GM18858 (cell line): Measurements from ENCODE around the gene NPTX1.

Experiments
- ATAC-seq: cut with Tn5 transposase; IDR thresholded peaks from one replicate; pipeline ENCODE4 v1.9.1; 2021; ENCODE audit not compliant: unreplicated experiment

NPTX1 gene

DNA sequence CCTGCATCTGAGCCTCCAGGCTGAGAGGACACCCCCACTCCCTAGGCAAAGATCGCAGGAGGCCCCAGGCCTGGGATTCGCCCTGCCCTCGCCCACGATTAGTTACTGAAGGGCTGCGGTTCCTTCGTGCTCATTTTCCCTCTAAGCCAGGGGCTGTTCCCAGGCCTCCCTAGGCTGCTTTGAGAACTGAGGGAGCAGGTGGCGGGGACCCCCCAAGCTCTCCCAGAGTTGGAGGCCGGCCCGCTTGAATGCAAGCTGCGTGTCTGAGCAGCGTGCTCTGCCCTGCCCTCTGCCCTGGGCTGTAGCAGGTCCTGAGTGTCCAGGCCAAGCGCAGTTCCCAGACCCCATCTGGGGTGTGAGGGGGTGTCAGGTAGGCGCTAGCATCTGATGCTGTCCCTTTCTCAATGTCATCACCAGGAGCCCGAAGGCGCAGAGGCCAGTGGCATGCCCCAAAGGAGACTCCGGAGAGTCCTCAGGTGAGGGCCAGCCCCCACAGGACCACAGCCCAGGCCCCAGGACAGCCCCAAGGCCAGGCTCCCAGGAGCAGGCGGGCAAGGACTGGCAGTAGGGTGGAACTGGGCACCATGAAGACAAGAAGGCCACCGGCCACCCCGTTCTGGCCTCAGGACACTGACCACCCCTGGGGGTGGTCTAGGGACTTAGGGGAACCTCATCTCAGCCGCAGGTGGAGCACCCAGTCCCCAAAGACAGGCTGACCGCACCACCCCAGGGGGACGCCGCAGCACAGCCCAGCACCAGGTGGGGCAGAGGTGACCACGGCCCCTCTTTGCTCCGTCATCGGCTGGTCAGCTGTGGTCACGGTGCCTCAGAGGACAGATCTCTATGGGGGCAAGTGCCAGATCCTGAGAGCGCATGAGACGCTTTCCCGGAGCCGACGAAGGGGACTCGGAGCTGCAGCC lies 46.8 kb downstream of the NPTX1 start:
- ATAC-seq: no peak

DNA sequence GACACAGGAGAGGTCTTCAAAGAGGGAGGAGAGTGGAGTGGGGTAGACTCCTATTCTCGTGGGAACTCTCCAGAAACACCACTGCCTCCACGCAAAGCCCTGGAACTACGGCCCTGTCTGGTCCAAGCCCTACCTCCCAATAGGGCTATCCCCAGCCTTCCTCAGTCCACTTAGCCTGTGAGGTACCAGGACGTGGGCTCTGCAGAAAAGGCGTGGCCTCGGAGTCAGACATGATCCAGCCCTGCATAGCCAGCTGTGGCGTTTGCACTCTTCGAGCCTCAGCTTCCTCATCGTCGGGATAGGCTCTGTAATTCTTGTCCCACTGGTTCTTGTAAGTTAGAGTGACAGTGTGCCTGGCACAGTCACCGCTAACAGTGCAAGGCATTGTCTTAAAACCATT lies 47.6 kb downstream of the NPTX1 start:
- no peak for ATAC-seq

DNA sequence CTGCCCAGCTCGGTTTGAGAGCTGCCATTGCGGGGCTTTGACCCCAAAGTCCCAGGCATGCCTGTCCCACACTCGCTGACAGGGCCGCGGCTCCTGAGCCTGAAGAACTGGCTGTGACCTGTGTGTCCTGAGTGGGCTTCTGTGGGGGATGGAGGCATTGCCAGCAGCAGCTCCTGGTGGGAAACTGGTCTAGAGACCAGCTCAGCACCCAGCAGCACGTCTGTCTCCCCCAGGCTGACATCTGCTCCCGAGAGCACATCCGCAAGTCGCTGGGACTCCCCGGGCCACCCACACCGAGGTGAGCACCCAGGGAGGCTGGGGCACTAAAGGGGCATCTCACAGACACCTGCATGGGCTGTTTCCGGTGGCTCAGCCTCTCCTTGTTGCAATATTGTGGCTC lies 48.0 kb downstream of the NPTX1 start:
- no peak for ATAC-seq

GRCh38 chr17:80427366-80428282 lies 48.8 kb downstream of the NPTX1 start:
- no peak for ATAC-seq

GRCh38 chr17:80426671-80427326 lies 49.6 kb downstream of the NPTX1 start:
- ATAC-seq: no peak

GRCh38 chr17:80425835-80426426 lies 50.5 kb downstream of the NPTX1 start:
- no peak for ATAC-seq

- ATAC-seq: no peak
These were observed 51.3 kb downstream of the NPTX1 start for GRCh38 chr17:80424878-80425765.

GRCh38 chr17:80424261-80424660 lies 52.1 kb downstream of the NPTX1 start:
- no peak for ATAC-seq

- no peak for ATAC-seq
These were observed 52.7 kb downstream of the NPTX1 start for GRCh38 chr17:80423536-80424225.

DNA sequence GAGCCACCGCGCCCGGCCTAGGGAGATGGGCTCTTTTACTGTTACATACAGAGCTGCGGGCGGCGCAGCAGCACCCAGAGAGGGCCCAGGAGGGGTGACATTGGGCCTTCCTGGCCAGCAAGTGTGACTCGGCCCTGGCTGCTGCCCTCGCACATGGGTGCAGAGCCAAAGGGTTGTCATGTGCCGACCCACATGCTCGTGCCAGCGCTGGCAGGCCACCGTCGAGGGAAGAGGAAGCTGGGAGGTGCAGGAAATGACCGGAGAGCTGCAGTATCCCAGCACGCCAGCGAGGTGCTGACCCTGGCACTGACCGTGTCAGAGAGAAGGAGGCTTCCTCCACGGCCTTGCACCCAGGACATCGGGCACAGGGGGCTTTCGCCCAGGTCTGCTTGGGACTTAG lies 53.4 kb downstream of the NPTX1 start:
- ATAC-seq: no peak

GRCh38 chr17:80422276-80422675 lies 54.1 kb downstream of the NPTX1 start:
- ATAC-seq: no peak

- ATAC-seq: no peak
These were observed 54.9 kb downstream of the NPTX1 start for GRCh38 chr17:80421381-80422090.

- no peak for ATAC-seq
These were observed 57.2 kb downstream of the NPTX1 start for GRCh38 chr17:80419255-80419654.

- no peak for ATAC-seq
These were observed 57.8 kb downstream of the NPTX1 start for GRCh38 chr17:80418589-80418988.
